ENCODE results near the gene KANSL1.

- TF ChIP-seq EZH2 (IDR thresholded peaks at IDR 0.05; ENCODE audit: low read length, missing control alignments), result no peak
- no peak for TF ChIP-seq CTCF (conservative IDR thresholded peaks at IDR 0.05 in 1 of 2, IDR thresholded peaks at IDR 0.05 in 1 of 2; ENCODE audit: low read depth in 1 of 2, low read length in 2 of 2)
Measured at GRCh38 chr17:46003907-46004748, 189.1 kb downstream of the KANSL1 start.

Data from fibroblast of lung (primary cell).